Renal cortex interstitium (tissue), 11 donors: ENCODE measurements around the gene VILL. TPM values are rescaled to one million over a fixed set of nuclear protein-coding genes. Genes with fewer than 3 reads are reported as not detected.
"Not testable (repeated sequence)": the region's sequence is repeated elsewhere in the genome, so short reads cannot be mapped to it uniquely, and the experiment has no call there.

ENCODE experiments used
- DNase-seq, 11 donors: peaks; one replicate each; pipeline ENCODE4 v3.0.0-alpha.2; 2013; ENCODE audit warnings: low read depth in 9 of 11, low spot score in 4 of 11; ENCODE audit errors: extremely low read depth in 1 of 11
- polyA plus RNA-seq, 3 donors: library from polyadenylated mRNA; unstranded; fragments of 120-200 nt; gene quantifications; one replicate each; pipeline ENCODE4 v1.2.1, GENCODE V29; 2013; ENCODE audit not compliant: insufficient read length in 3 of 3

The VILL gene
- polyA plus RNA-seq, 3 donors = 9.3 to 13.9 (median 12.2) TPM

- no peak for DNase-seq
These were observed 33.0 kb upstream of the VILL start for GRCh38 chr3:37957539-37957936.

DNA sequence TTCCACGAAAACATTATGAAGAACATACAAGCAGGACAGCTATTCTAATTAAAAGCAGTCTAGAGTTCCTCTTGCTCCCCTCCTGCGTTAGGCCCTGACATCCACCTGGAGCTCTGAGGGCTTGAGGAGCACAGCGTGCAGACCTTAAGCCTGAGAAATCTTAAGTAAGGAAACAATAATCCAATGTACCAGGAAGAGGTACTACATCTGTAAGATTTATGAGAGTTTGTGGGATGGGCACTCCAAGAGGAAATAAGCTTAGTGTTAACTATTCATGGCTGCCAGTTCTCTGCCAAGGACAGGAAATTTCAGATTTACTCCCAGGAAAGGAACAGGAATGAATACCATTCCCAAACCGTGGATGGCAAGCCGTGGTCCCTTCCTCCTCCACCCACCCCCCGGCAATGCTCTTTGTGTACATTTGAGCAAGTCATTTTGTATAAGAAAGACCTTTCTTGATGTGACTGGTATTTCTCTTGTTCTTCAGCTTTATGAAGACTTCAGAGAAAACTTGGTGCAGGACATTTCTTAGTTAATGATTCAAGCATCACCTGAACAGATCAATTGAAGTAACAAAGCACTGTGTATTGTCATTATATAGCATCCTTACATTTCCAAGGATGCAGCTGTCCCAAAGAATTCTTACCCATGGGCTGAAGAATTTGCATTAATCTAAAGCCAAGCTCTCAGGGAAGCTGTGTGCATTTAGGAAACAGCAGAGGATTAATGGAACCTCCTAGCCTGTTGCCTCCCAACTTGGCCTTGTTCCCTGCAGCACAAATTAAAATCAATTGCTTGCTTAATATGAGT is 28.8 kb upstream of the VILL start:
- no peak for DNase-seq

DNA sequence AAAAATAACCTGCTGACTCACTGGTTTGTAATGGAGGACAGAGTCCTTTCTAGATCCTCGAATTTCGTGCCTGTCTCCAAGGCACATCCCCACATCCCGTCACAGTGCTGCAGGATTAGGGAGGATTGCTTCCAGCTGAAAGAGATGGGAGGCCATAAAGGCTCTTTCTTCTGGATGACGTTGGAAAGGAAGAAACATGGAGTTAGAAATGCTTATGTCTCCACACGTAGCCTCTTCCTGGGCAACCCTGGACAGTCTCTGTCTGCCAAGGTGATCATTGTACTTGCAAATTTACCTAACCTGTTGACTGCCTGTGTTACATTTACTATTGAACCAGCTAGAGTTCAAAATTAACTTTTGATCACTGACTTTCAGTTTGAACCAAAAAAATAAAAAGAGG is 27.6 kb upstream of the VILL start:
- DNase-seq = no peak

DNA sequence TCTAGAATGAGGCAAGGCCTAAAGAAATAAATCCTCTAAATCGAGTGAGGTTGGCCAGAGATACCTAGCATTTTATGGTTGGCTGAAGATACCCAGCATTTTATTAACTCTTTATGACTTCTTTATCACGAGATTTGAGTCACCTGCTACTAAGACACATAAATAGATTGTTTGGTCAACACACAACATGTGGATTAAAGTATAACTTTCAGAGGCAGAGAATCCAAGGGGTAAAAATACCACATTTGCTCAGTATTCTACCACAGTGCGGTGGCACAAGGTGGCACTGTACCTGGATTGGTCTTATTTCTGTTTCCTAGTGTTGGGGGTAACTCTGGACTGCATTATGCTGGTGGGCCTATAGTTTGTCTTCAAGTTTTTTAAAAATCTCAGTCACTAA is 27.0 kb upstream of the VILL start:
- no peak for DNase-seq

- DNase-seq = no peak
These were observed 26.4 kb upstream of the VILL start for GRCh38 chr3:37964146-37964545.

- DNase-seq = peak in 5 of 11 donors; percentile 56 to 85 (median 67)
These were observed 25.9 kb upstream of the VILL start for GRCh38 chr3:37964716-37965115.

- DNase-seq = peak in 1 of 11 donors; percentile 65
These were observed 23.2 kb upstream of the VILL start for GRCh38 chr3:37967260-37967881.

DNA sequence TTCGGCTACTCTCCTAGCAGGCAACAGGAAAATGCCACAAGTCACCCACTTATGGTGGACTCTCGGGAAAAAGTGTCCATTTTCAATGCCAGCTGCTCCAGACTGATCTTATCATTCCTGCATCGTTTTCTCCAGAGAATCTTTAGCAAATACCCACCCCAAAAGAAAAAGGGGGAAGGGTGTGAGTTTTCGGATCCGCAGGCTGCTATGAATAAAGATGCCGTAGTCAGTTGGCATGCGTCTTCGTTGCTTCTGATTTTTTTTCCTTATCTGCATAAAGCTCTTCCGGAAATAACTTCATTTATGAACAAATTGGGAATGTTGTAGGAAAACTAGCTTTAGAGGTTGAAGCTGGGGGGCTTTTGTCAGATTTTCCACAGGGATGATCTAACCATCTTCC is 22.4 kb upstream of the VILL start:
- DNase-seq = no peak

DNA sequence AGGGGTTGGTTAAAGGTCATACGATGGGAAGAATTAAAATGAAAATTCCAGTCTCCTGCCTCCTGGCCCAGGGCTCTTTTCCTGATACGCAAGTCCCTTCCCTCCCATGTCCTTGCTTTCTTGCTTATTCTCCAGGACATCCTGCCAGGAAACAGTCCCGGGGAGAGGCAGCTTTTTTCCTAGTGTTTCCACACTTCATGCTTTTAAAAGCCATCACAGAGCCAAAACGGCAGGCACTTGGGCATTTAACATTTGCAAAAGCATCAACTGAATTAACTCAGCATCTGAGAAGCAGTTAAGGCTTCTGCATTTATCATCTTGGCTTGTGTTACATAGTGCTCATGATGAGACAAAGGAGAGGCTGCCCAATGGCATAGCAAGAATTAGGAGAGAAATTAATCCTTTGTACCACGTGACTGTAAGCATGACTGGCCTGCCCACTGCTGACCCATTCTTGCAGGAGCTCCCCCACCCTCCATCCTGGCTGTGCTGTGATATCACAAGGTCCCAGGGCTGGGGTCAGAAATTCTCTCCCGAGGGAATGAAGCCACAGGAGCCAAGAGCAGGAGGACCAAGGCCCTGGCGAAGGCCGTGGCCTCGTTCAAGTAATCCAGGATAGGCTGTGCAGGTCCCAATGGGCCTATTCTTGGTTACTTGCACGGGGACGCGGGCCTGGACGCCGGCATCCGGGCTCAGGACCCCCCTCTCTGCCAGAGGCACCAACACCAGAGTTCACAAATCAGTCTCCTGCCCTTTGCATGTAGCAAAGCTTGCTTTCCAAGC is 21.6 kb upstream of the VILL start:
- DNase-seq = no peak

DNA sequence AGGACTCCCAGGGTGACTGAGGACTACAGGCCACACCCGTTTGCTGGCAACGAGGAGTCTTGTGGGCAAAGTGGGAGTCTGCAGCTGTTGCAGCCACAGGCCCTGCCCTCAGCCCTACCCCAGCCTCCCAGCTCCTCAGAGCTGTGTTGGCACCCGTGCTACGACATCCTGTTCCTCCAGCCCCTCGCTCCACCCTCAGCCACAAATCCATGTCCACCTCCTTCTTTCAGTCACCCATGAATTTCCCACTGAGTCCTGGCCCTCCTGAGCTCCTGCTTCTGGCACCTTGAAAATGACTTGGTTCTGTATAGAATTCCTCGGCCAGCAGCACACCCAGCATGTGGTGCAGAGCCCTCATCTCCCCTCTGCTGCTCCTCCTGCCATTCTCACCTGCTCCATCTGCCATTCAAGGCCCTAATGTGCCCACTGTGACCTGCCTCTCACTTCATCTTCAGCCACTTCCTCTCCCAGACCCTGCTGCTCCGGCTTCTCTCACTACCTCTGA is 20.9 kb upstream of the VILL start:
- no peak for DNase-seq

- no peak for DNase-seq
These were observed 19.8 kb upstream of the VILL start for GRCh38 chr3:37970802-37971201.

DNA sequence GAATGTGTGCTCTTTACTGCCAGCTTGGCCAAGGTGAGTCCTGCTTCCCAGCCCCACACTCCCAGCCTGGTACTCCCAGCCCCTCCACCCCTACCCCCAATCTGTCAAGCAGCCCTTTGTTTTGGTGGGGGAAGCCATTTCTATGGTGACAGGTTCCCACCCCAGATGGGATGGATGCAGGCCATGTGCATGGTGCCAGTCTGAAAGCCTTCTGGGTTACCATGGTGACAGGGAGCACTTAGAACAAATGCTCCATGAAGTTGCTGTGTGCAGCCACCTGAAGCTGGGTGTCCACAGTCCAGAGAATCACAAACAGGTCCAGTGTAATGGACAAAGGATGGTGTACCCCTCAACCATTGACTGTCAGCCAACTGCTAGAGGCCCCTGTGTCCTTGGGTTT is 19.1 kb upstream of the VILL start:
- no peak for DNase-seq

- not testable (repeated sequence) for DNase-seq
These were observed 18.5 kb upstream of the VILL start for GRCh38 chr3:37972056-37972455.

- no peak for DNase-seq
These were observed 17.1 kb upstream of the VILL start for GRCh38 chr3:37973246-37974054.

GRCh38 chr3:37974121-37975083 is 16.2 kb upstream of the VILL start:
- DNase-seq = peak in 2 of 11 donors; percentile 34 to 43

DNA sequence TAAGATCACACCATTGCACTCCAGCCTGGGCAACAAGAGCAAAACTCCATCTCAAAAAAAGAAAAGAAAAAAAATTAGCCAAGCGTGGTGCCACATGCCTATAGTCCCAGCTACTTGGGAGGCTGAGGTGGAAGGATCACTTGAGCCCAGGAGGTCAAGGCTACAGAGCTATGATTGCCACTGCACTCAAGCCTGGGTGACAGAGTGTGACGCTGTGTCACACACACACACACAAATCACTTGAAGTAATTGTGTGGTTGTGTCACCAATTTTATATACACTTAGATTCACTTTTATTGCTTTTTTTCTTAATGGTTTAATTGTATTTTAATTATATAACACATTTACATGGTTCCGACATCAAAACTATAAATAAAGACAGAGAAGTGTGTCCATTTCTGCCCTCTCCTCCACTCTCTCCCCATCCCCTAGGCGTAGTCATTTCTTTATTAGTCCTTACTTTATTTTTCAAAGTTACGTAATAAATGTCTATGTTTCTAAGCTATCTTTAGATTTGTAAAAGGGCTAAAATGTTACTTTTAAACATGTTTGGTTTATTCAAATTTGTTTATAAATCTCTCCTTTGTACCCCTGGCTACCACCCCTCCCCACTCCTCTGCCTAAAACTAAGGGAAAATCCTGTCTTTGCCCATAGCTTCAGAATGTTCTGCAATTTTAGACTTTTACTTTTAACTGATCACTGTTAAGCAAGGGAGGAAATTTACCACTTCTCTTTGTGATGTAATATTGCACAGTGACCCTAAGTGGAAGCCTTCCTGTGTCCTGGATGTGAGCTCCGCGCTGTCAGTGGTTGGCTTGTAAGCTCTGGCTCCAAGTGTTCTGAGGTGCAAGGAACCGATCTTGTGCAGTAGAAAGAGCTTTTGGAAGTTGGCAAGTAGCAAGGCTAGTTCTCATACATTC is 10.8 kb upstream of the VILL start:
- DNase-seq = no peak
